ENCODE results near the gene MYBPHL.

DNA sequence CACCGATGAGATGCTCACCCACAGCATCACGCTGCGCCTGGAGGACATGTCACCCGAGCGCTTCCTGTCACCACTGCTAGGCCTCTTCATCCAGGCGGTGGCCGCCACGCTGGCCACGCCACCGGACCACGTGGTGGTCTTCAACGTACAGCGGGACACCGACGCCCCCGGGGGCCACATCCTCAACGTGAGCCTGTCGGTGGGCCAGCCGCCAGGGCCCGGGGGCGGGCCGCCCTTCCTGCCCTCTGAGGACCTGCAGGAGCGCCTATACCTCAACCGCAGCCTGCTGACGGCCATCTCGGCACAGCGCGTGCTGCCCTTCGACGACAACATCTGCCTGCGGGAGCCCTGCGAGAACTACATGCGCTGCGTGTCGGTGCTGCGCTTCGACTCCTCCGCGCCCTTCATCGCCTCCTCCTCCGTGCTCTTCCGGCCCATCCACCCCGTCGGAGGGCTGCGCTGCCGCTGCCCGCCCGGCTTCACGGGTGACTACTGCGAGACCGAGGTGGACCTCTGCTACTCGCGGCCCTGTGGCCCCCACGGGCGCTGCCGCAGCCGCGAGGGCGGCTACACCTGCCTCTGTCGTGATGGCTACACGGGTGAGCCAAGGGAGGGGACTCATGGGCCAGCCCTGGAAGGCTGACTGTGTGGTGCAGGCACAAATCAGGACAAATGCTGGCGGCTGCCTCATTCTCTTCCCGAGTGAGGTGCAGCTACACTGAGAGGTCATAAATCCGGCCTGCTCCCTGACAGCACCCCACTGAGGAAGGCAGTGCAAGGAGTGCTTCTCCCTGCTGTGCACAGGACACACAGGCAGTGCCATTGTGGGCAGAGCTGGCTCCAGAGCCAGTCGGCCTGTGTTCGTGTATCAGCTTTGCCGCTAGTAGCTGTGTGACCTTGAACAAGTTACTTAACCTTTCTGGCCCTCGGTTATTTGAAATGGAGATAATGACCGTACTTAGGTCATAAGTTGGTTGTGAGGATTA, 48.0 kb downstream of the MYBPHL start:
- TF ChIP-seq CTCF (IDR thresholded peaks at IDR 0.05) (no peak), POLR2A (IDR thresholded peaks at IDR 0.05) (no peak)

Measured in uterus (tissue), 2 donors.